Activated T-cell treated with anti-CD3 and anti-CD28 coated beads, Interleukin-2, amount 50 U/mL, for 48 hours (primary cell): ENCODE measurements around the gene C11orf91.
"Not testable (repeated sequence)": the region's sequence is repeated elsewhere in the genome, so short reads cannot be mapped to it uniquely, and the experiment has no call there.

Experiments used
- DNase-seq, 2 experiments: peaks; one replicate each; pipeline ENCODE4 v3.0.0-alpha.2; 2020

The C11orf91 gene

DNA sequence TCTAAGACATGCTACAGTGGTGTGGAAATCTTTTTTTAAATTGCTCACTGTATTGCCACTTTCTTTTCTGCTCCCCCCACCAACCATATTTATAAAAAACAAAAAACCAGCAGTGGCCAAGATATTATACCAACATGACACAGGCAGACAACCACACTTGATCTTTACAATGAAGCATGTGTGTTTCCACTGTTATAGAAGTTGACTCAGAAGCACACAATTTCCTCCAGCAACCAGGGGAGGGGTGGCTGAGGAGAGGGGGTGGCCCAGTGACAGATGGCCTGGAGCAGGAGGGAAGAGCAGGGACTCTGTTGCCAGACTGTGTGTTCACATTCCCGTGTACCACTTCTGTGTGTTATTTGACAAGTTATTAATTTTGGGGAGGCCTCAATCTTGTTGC, 20.8 kb upstream of the C11orf91 start:
- no peak for DNase-seq

DNA sequence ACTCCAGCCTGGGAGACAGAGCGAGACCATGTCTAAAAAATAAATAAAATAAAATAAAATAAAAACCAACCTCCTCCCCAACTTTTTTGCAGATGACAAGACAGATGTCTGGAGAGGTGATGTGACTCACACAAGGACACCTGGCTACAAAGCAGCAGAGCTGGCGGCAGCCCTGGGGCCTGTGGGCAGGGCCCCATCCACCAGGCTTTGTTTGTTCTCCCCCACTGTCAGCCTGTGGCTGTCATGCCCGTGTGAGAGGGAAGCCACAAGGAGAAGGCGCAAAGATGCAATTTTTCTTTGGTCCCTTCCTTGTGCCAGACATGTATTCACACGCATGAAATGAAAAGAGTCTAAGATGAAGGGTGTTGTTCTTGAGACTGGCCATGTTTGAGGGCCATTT, 19.0 kb upstream of the C11orf91 start:
- no peak for DNase-seq

DNA sequence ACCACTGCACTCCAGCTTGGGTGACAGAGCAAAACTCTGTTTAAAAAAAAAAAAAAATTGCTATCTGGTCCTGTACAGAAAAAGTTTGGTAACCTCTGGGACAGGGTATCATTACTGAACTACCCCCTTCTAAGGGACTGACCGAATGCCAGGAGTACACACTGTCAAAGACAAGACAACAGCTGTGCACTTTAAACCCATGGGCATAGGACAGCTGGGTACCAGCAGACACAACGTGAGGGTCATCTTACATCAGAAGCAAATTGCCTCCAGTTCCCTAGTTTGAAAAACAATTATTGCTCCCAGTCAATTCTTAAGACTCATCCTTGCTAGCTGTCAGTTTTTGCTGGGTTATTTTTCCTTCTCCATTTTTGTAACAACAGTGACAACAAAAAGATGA, 17.8 kb upstream of the C11orf91 start:
- DNase-seq: no peak

DNA sequence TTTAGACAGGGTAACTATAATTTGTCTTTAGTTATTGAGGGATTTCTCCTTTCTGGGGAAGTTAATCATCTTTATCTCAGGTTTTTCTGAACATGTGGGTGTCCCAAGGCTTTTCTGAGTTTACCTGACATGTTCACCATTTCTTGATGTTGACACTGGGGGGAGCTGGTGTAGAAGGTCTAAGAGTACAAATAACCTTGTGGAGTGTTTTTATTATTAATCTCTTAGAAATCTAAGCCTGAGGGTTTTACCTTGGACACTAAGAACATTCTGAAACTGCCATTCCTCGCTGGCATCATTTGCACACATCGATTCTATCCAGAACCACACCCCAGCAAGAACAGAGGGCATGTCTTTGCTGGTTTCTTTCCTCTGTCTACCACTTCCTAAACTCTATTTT, 15.6 kb upstream of the C11orf91 start:
- no peak for DNase-seq

DNA sequence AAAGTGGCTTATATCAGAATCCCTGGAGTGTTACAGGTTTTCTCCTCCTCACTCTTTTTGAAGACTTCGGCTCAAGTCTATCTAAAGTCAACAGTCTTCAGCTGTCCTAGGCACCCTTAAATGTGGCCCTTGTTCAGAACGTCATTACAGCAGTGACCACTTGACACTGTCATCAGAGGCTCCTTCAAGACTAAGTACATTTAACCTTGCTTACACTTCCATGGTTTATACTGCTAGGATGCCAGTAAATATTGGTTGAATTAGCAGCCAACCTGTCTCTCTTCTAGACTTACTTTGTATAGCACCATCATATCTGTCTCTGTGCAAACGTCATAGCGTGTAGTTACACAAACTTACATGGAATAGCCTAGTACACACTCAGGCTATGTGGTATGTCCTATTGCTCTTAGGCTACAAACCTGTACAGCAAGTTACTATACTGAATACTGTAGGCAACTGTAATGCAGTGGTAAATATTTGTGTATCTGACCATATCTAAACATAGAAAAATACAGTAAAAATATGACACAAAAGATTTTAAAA, 13.3 kb upstream of the C11orf91 start:
- DNase-seq: no peak

DNA sequence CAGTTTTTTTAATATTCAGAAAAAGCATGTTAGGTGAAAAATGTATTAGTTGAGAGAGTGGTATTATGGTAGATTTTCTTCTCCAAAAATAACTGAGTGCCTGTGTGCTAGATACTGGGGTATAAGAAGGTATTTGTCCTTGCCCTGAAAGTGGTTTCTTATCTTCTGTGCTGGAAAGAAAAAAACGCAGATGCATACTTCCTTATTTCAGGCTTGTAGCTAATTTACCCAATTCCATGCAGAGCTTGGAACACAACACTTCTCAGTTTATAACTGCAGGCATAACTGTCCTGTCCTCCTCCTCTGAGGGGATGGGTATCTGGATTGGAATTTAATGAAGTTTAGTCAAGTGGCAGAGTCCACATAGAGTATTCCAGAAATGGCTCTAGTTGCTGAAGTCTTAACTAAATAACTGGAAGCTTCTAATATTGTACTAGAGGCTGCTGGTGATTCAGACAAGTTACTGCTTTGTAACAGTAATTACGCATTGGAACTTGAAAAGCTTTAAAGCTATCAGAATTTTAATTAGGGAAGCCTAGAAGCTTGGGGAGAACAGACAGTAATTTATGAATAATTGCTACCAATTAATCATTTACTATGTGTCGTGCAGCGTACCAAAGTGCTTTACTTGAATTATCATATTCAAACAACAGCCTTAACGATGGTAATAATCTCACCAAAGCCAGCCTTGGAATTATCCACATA, 12.7 kb upstream of the C11orf91 start:
- DNase-seq: no peak

DNA sequence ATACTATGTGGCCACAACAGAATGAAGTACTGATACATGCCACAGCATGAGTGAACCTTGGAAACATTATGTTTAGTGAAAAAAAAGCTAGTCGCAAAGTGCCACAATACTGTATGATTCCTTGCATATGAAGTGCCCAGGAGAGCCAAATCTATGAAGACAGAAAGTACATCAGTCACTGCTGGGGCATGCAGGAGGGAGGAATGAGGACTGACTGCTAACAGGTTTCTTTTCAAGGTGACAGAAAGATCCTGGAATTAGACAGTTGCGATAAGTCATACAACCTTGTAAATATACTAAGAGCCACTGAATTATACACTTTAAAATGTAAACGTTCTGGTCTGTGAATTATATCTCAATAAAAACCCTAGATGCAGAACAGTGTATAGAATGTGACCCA, 11.8 kb upstream of the C11orf91 start:
- no peak for DNase-seq

DNA sequence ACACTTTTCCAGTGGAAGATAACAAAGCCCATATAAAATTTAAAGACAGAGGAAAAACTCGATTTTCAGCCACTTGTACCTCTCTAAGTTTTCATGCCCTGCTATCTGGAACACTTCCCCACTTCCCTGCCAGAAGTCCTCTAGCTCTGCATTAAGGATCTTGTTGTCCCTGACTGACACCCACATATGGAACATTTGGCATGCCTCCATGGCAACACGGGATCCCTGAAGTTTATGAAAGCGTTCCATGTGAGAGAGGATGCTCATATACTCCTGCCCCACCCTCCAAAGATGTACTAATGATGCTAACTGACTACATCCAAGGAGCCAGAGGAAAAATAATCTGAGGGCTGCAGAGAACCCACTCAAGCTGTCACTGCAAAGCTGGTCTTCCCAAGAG, 8.8 kb upstream of the C11orf91 start:
- DNase-seq: no peak

DNA sequence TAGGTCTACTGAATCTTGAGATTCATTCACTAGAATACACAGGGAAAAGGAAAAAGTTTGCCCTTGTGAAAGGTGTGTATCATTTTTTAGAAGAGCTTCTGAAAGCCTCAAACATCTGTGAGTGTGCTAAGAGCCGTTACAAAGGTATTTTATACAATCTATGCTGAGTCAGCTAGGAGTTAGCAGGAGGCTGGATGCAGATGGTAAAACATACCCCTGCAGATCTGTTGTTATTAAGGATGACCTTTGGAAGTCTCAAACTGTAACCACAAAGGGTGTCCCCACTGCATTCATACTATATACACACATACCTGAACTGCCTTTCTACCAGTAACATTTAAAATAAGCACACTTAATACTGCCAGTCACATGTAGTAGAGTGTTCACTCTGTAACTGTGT, 8.4 kb upstream of the C11orf91 start:
- no peak for DNase-seq

DNA sequence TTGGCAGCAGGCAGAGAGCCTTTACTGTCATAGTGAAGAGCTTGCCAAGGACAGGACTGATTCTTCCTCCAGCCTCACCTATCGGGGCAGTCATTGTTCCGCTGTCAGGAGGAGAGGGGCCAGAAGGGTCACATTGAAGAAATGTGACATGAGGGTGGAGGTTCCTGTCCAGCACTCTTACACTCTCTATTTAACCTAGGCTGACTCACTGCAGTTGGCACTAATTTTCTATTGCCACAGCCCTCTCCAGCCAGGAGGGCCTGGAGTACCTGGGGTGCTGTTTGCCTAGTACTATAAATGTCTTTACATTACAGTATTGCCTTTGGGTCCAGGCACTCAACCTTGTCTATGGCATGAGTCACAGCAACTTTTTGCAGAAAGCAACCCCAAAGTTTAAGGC, 7.2 kb upstream of the C11orf91 start:
- DNase-seq: not testable (repeated sequence)

DNA sequence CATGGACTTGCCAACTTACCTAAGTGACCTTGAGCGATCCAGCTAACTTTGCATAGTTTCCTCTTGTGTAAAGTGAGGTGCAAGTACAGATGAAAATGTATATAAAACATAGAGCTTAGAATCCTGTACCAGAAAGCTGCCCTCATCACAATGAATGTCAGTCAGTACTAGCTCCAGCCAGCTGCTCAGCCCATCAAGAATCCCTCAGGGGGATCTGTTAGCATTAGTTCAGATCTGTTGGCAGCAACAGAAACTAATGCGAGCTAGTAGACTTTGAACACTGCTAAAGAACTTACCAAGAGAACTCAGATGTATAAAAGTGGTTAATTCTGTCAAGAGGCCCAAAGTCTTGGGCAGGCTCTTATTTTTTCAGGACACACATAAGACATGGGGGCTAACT, 6.3 kb upstream of the C11orf91 start:
- DNase-seq: no peak

DNA sequence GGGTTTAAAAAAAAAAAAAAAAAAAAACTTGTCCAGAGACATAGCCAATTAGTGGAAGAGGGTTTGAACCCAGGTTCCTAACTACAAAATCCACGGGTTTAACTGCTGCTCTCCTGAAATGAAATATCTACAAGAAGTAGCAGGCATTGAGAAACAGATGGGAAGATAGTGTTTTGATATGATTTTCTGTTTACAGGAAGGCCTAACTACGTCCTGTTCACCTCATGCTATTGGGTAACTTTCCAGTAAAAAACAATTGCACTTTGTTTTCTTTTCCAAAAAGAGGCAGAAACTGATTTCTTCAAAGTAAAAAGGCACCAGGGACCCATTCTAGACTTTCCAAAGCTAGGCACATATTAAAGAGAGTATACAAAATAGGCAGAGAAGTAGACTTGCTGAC, 5.9 kb upstream of the C11orf91 start:
- DNase-seq: no peak

DNA sequence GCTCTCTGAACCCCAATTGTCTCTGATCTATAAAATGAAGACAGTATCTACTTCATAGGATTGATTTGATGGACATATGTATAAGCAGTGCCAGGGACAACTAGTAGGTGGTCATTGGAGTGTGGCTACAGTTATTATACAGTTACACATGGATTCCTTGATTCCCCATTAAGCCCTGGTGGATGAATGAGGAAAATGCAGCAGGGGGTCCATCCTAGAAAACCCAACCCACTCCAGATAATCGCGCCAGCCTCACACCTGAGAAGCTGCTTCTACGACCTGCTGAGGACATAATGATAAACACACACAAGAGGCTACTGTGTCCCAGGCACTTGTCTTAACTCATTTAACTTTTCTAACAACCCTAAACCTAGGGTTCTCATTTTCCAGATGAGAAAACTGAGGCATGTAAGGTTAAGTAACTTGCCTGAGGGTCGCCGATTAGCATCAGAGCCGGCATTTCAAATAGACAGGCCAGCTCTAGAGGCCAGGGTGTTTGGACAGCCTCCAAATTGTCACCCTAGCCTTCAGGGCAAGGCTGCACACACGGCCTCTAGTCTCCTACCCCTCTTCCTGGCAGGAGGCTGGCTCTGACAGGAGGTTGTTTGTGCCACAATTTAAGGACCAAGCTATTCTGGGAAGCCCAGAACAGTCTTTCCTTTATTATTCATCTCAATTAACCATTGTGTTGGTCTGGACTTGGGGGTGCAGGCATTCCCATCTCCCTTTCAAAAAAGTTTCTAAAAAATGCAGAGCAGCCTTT, 3.8 kb upstream of the C11orf91 start:
- DNase-seq: no peak

DNA sequence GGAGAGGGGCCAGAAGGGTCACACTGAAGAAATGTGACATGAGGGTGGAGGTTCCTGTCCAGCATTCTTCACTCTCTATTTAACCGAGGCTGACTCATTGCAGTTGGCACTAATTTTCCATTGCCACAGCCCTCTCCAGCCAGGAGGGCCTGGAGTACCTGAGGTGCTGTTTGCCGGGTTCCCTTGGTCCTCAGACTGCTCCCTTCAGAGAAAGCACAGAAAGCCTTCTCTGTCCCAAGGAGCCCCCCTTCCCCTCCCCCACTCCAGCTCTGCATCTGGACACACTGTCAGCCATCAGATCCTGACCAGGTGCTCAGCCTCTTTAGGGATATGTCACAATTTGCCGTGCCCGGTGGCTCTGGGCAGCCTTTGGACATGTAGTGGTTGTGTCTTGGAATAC, 3.2 kb upstream of the C11orf91 start:
- DNase-seq: no peak

DNA sequence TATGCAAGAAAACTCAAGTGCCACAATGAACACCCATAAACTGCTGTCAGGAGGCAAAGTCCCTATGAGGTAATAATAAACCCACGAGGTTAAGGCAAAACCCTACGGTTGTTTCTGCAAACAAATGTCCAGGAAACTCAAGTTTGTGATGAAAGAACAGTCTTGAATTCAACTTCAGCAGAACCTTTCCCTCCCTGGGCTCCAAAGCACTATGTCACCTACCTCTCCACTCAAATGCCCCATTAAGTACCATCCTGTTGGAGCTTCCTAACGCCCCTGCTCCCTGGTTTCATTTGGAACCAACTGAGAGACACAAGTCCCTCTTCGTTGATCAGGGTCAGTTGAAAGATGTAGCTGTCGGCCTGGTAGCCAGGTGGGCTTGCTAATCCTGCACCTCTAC, 2.6 kb upstream of the C11orf91 start:
- no peak for DNase-seq

DNA sequence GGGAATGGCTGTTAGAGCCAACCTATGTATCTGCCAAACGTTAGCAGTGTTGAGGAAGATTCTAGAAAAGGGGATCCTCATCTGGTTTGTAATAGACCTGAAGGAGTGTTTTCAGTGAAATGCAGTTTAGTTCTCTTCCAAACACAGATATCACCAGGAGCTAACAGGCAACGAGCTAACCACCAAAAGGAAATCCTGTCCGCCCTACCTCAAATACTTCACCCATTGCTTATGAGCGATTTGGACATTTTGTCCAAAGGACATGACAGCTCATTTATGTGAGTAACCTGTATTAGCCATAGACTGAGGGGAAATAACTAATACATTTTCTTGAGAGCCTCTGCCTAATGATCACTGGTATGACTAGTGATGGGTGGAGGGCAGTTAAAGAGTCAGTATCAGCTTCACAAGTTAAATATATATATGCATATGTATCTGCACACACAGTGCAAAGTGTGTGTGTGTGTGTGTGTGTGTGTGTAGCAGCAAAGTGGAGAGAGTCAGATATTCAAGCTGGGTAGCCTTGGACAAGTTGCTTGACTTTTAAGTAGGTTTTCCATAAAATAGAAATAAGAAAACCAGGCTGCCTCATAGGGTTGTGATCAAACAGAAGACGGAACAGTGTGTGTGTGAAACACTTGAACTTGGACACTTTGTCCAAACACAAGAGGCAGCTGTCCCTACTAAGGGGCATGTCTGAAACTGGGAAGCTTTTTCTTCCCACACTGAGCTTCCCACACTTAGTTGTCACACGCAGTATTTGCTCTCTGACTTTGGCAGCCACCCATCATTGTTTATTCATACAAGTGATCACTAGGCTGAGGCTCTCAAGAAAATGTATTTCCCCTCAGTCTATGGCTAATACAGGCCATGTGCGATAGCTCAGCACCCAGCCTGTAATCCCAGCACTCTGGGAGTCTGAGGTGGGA, 940 bp upstream of the C11orf91 start:
- no peak for DNase-seq

DNA sequence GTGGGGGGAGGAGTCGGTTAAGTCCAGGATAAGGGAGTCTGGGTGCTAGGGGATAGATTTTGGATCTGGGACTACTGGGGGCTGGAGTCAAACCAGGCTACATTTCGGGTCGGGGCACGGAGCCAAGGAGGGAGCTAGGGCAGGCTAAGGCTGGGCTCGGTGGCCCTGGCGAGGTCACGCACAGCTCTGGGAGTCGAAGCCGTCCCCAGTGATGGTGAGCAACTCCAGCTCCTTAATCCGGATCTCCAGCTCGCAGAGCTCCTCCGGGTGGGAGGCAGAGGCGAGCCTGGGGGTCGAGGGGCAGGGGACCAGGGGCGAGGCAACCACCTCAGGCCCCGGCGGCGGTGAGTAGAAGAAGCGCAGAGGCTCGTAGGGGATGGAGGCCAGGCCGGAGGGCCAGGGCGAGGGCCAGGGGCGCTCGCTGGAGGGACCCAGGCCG, 544 bp downstream of the C11orf91 start:
- DNase-seq: no peak

DNA sequence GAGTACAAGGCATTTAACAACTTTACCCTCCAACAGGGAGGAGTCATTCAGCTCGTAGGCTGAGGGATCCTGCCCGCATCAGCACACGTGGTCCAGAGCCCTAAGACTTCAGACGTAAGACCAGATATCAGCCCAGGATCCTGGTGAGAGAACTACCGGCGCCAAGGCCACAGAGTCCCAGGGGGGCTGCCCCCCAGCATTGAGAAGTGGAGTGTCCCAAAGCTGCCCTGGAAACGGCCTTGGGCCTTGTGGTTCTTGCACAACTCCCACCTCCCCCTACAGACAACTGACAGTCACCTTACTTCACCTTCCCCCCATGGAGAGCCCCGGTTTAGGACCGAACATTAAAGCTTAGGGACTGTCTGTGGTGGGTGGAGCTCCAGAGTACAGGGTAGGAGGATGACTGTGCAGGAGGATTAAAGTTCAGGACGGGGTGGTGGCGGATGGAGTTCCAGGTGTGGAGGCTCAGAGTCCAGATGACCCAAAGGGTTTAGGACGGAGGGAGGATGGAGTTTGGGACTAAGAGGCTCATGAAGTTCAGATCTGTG, 1.0 kb downstream of the C11orf91 start:
- no peak for DNase-seq

DNA sequence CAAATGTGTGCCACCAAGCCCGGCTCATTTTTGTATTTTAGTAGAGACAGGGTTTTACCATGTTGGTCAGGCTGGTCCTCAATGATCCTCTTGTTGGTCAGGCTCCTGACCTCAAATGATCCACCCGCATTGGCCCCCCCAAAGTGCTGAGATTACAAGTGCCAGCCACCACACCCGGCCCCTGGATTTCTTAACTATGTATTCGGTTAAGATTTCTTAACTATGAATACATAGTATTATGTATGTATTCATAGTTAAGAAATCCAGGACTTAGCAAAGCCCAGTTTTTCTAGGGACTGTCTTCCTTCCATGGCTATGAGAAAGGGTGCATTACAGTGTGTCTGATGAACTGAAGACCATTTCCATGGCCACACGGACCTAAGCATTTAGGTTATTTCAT, 1.7 kb downstream of the C11orf91 start:
- no peak for DNase-seq

DNA sequence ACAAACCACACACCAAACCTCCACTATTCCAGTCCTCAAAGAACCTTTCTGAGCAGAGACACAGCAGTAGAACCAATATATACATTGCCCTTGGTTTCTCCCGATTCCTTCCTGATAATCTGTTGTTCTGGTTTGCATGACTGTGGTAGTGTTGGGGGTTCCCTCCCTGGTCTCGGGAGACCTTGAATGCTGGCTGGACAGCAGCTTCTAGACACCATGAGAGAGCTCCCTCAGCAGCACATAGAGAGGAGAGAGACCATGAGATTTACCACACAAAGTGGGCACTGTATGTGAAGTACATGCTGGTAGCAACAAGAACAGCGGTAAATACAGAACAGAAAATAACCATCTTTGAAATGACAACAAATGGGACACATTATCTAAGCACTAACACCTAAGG, 2.6 kb downstream of the C11orf91 start:
- no peak for DNase-seq

DNA sequence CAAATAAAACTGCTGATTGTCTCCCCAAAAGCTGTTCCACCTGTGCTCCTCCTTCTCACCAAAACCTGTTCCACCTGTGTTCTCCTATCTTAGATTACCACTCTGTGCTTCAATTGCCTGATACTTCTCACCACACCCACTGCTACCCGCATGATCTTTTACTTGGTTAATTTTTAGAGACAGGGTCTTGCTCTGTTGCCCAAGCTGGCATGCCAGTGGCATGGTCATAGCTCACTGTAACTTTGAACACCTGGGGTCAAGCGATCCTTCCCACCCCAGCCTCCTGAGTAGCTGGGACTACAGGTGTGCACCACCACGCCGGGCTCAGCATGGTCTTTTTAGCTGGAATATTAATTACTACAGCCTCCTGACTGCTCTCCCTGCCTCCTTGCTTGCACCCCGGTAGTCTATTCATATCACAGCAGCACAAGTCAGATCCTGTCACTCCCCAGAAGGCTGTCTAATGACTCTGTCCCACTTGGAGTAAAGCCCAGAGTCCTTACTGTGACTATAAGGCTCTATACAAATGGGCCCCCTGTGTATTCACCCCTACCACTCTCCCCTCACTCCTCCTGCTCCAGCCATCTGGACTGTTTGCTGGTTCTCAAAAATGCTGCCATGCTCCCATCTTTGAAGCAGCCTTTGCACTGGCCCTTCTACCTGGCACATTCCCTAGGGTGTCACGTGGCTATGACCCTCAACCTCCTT, 3.5 kb downstream of the C11orf91 start:
- DNase-seq: no peak

DNA sequence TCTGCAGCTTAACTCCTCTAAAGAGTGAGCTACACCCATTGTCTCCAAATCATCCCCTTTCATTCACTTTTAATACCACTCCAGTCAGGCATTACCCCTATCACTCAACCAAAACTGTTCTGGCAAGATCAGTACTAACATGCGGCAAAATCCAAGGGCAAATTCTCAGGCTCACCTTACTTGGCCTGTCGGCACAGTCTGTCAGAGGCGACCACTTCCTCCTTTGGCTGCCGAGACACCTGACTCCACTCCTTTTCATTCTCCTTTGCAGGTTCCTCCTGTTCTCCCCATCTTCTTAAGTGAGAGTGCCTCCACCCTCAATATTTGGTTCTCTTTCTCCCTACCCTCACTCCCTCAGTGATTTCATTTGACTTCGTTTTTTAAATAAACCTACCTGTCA, 4.2 kb downstream of the C11orf91 start:
- DNase-seq: no peak
